Measurements from ENCODE around the gene CD300LD. TPM values are rescaled to one million over a fixed set of nuclear protein-coding genes. Genes with fewer than 3 reads are reported as not detected.
"Not testable (repeated sequence)": the region's sequence is repeated elsewhere in the genome, so short reads cannot be mapped to it uniquely, and the experiment has no call there.

Gene CD300LD
- not detected for total RNA-seq

- WGBS, 2 donors = 62 to 65% methylated on average over 13 to 14 of the region's 14 CpGs
- no peaks in the 10 kb centered on the region for H3K9me3 ChIP-seq
- H3K4me1 ChIP-seq = no peaks in the 10 kb centered on the region
- H3K27me3 ChIP-seq = peaks cover 0 to 69% (median 0%) of the 10 kb centered on the region in 4 donors
- no peak within 1 kb of the TSS for H3K27ac ChIP-seq
- intact Hi-C loops (cut with DNase I) = no loop called here
- no peaks in the 10 kb centered on the region for H3K36me3 ChIP-seq
- TF ChIP-seq CTCF (IDR thresholded peaks at IDR 0.05) = no peak
- no peak for TF ChIP-seq POLR2A (IDR thresholded peaks at IDR 0.05)
- no peak within 1 kb of the TSS for H3K4me3 ChIP-seq
- no peak for DNase-seq
Observed at GRCh38 chr17:74592087-74592990, at the start of gene CD300LD. Gene CD300LD, minus strand, starts transcription at chr17:74592283. Its CDS starts 81 bp downstream, at chr17:74592202.

GRCh38 chr17:74641224-74641957 is 49.3 kb upstream of the CD300LD start:
- TF ChIP-seq CTCF (IDR thresholded peaks at IDR 0.05) = no peak
- TF ChIP-seq POLR2A (IDR thresholded peaks at IDR 0.05) = no peak
- no peak overlapping the region for H3K4me3 ChIP-seq
- no peaks in the 10 kb centered on the region for H3K9me3 ChIP-seq
- no peak for DNase-seq
- intact Hi-C loops (cut with DNase I) = no loop called here
- 66 to 83% methylated on average over 5 to 6 of the region's 6 CpGs for WGBS, 2 donors
- H3K4me1 ChIP-seq = peaks cover 0 to 4% (median 0%) of the 10 kb centered on the region in 3 donors
- H3K27ac ChIP-seq = no peak overlapping the region
- peaks cover 0 to 59% (median 0%) of the 10 kb centered on the region in 4 donors for H3K27me3 ChIP-seq
- no peaks in the 10 kb centered on the region for H3K36me3 ChIP-seq

GRCh38 chr17:74639704-74640151 is 47.6 kb upstream of the CD300LD start:
- Histone ChIP-seq H3K36me3 (no peaks in the 10 kb centered on the region), H3K9me3 (no peaks in the 10 kb centered on the region), H3K27ac (no peak overlapping the region), H3K4me3 (no peak overlapping the region), H3K27me3 (peaks cover 0 to 64% (median 0%) of the 10 kb centered on the region in 4 donors), H3K4me1 (peaks cover 0 to 4% (median 0%) of the 10 kb centered on the region in 3 donors)
- WGBS, 2 donors = 48 to 67% methylated on average over 10 of the region's 10 CpGs
- intact Hi-C loops (cut with DNase I) = no loop called here
- TF ChIP-seq POLR2A (IDR thresholded peaks at IDR 0.05) (no peak), CTCF (IDR thresholded peaks at IDR 0.05) (no peak)
- DNase-seq = no peak

GRCh38 chr17:74637926-74638325 is 45.8 kb upstream of the CD300LD start:
- Histone ChIP-seq H3K36me3 (no peaks in the 10 kb centered on the region), H3K27ac (no peak overlapping the region), H3K4me1 (peaks cover 2 to 14% (median 6%) of the 10 kb centered on the region in 3 donors), H3K27me3 (peaks cover 0 to 73% (median 0%) of the 10 kb centered on the region in 4 donors), H3K4me3 (no peak overlapping the region), H3K9me3 (no peaks in the 10 kb centered on the region)
- no peak for DNase-seq
- no peak for TF ChIP-seq POLR2A (IDR thresholded peaks at IDR 0.05)
- no peak for TF ChIP-seq CTCF (IDR thresholded peaks at IDR 0.05)
- WGBS, 2 donors = 57 to 58% methylated on average over 2 of the region's 2 CpGs
- intact Hi-C loops (cut with DNase I) = no loop called here

- Histone ChIP-seq H3K27me3 (peaks cover 0 to 74% (median 0%) of the 10 kb centered on the region in 4 donors), H3K27ac (no peak overlapping the region), H3K4me1 (peaks cover 2 to 20% (median 6%) of the 10 kb centered on the region in 3 donors), H3K4me3 (no peak overlapping the region), H3K36me3 (no peaks in the 10 kb centered on the region), H3K9me3 (no peaks in the 10 kb centered on the region)
- no peak for DNase-seq
- intact Hi-C loops (cut with DNase I) = no loop called here
- TF ChIP-seq CTCF (IDR thresholded peaks at IDR 0.05) (no peak), POLR2A (IDR thresholded peaks at IDR 0.05) (no peak)
- WGBS, 2 donors = 54 to 64% methylated on average over 8 of the region's 11 CpGs
Observed at GRCh38 chr17:74637265-74637664, 45.2 kb upstream of the CD300LD start.

GRCh38 chr17:74636541-74637085 is 44.5 kb upstream of the CD300LD start:
- DNase-seq; H3K4me3 ChIP-seq; H3K36me3 ChIP-seq; H3K27ac ChIP-seq; intact Hi-C loops (cut with DNase I); H3K9me3 ChIP-seq: not testable (repeated sequence)
- Histone ChIP-seq H3K4me1 (peaks cover 2 to 23% (median 6%) of the 10 kb centered on the region in 3 donors), H3K27me3 (peaks cover 0 to 76% (median 0%) of the 10 kb centered on the region in 4 donors)
- whole genome bisulfite sequencing, 2 donors = 62 to 75% methylated on average over 9 to 10 of the region's 10 CpGs
